A549 (cell line): ENCODE data around the gene FGF14. TPM values are rescaled to one million over a fixed set of nuclear protein-coding genes. Genes with fewer than 3 reads are reported as not detected.

ENCODE experiments used
- ATAC-seq, 2 experiments: fragments of 200-7000 bp in 1 of 2; fragments of >200 bp in 1 of 2; cut with Nextera tagmentation in 1 of 2; cut with Tn5 transposase in 1 of 2; 3 replicates each; pipeline versions ENCODE4 v1.8.0 to v1.9.1; 2018 to 2020; ENCODE audit warnings: mild to moderate bottlenecking in 1 of 2, moderate library complexity in 1 of 2
- CTCF ChIA-PET: fragments of 300-600 bp; sonication (Branson Sonifier 250); formaldehyde crosslinking; extraction: SDS; loops from one replicate; lab custom pipeline; 2021; ENCODE audit warnings: antibody characterized with exemption, inconsistent platforms; lab: Yijun Ruan, JAX
- POLR2A ChIA-PET: fragments of 350-600 bp; formaldehyde crosslinking; extraction: SDS; loops from one replicate; lab custom pipeline; 2021; ENCODE audit warnings: antibody characterized with exemption, inconsistent platforms; lab: Yijun Ruan, JAX
- DNase-seq, 2 experiments: peaks; one replicate each; pipeline versions ENCODE4 v3.0.0 to v3.0.0-alpha.2; 2011 to 2016; ENCODE audit warnings: low read depth in 1 of 2, low spot score in 1 of 2
- FAIRE-seq: peaks from 2 replicates; lab custom pipeline; 2011; peaks lifted over from hg19 to GRCh38; lab: Jason Lieb, UNC
- H3K27ac ChIP-seq, 2 experiments: fragments of >200 bp; sonication (Bioruptor Twin); formaldehyde crosslinking; 3 replicates each; pipeline ENCODE4 v1.5.1; 2016 to 2017
- H3K4me1 ChIP-seq: fragments of >200 bp; sonication (Bioruptor Twin); formaldehyde crosslinking; 3 replicates; pipeline ENCODE4 v1.6.1; 2016
- H3K4me2 ChIP-seq: fragments of >200 bp; sonication (Bioruptor Twin); formaldehyde crosslinking; 3 replicates; pipeline ENCODE4 v1.6.1; 2016
- H3K4me3 ChIP-seq: fragments of >200 bp; sonication (Bioruptor Twin); formaldehyde crosslinking; 3 replicates; pipeline ENCODE4 v1.5.1; 2016
- H3K9me3 ChIP-seq: fragments of >200 bp; sonication (Bioruptor Twin); formaldehyde crosslinking; 3 replicates; pipeline ENCODE4 v1.6.1; 2016
- CHD2 ChIP-seq: fragments of 150-350 bp; IDR thresholded peaks from 2 replicates; pipeline ENCODE4 v1.6.1; 2014; ENCODE audit warnings: low read length; ENCODE audit not compliant: partially characterized antibody
- EHF ChIP-seq: fragments of 250-450 bp; sonication (Bioruptor Pico); IDR thresholded peaks from 2 replicates; pipeline ENCODE4 v1.5.0; 2020; ENCODE audit warnings: mild to moderate bottlenecking
- EP300 ChIP-seq, 2 experiments: fragments of >200 bp; sonication (Bioruptor Twin); formaldehyde crosslinking; IDR thresholded peaks; 2 replicates in 1 of 2; 3 replicates in 1 of 2; pipeline ENCODE4 v1.6.1; 2016 to 2017
- FOSL2 ChIP-seq, 2 experiments: fragments of 450-650 bp in 1 of 2; fragments of >200 bp in 1 of 2; sonication (Bioruptor Twin) in 1 of 2; formaldehyde crosslinking; IDR thresholded peaks; 2 replicates each; pipeline versions ENCODE4 v1.5.0 to v1.6.1; 2016 to 2020; ENCODE audit warnings: mild to moderate bottlenecking in 1 of 2, moderate library complexity in 1 of 2
- HDAC2 ChIP-seq: fragments of 200-600 bp; sonication (generic); IDR thresholded peaks from 2 replicates; pipeline ENCODE4 v1.6.1; 2016
- HES2 ChIP-seq: fragments of >200 bp; sonication (Bioruptor Twin); formaldehyde crosslinking; IDR thresholded peaks from 2 replicates; pipeline ENCODE4 v1.6.1; 2016
- HMGXB4 ChIP-seq: fragments of 250-450 bp; sonication (Bioruptor Pico); IDR thresholded peaks from 2 replicates; pipeline ENCODE4 v1.5.0; 2021; ENCODE audit warnings: mild to moderate bottlenecking, moderate library complexity, borderline replicate concordance
- HOXB13 ChIP-seq: fragments of 250-450 bp; sonication (Bioruptor Pico); IDR thresholded peaks from 2 replicates; pipeline ENCODE4 v1.5.0; 2020; ENCODE audit warnings: low read depth, mild to moderate bottlenecking, moderate library complexity
- HOXB5 ChIP-seq: fragments of 250-450 bp; sonication (Bioruptor Pico); IDR thresholded peaks from 2 replicates; pipeline ENCODE4 v1.5.0; 2020; ENCODE audit warnings: mild to moderate bottlenecking, moderate library complexity
- KDM5A ChIP-seq: fragments of 200-600 bp; sonication (generic); IDR thresholded peaks from 2 replicates; pipeline ENCODE4 v1.6.1; 2016; ENCODE audit warnings: antibody characterized with exemption, mild to moderate bottlenecking
- MAFK ChIP-seq: fragments of 450-650 bp; IDR thresholded peaks from 2 replicates; pipeline ENCODE4 v1.6.1; 2014; ENCODE audit not compliant: partially characterized antibody
- MYC ChIP-seq: IDR thresholded peaks from 2 replicates; pipeline ENCODE4 v1.6.1; 2012; ENCODE audit warnings: mild to moderate bottlenecking, inconsistent platforms, low read length, improper control_type of control experiment, borderline replicate concordance
- NFE2L2 ChIP-seq: fragments of 150-350 bp; conservative IDR thresholded peaks from 2 replicates; pipeline ENCODE4 v1.6.1; 2014; ENCODE audit warnings: low read length
- NPAS2 ChIP-seq: fragments of 250-450 bp; sonication (Bioruptor Pico); IDR thresholded peaks from 2 replicates; pipeline ENCODE4 v1.8.0; 2022; ENCODE audit warnings: mild to moderate bottlenecking, moderate library complexity, borderline replicate concordance
- NR3C1 ChIP-seq: fragments of >200 bp; sonication (Bioruptor Twin); formaldehyde crosslinking; IDR thresholded peaks from 3 replicates; pipeline ENCODE4 v1.6.1; 2017
- POLR2A ChIP-seq: IDR thresholded peaks from 2 replicates; pipeline ENCODE4 v1.6.1; 2012; ENCODE audit warnings: mild to moderate bottlenecking, low read length
- POLR2AphosphoS2 ChIP-seq: conservative IDR thresholded peaks from 2 replicates; pipeline ENCODE4 v1.6.1; 2012; ENCODE audit warnings: low read length, improper control_type of control experiment, inconsistent platforms
- RCOR1 ChIP-seq: fragments of 150-350 bp; IDR thresholded peaks from 2 replicates; pipeline ENCODE4 v1.6.1; 2014; ENCODE audit warnings: antibody characterized with exemption, low read length, low read depth
- SREBF2 ChIP-seq: fragments of 450-650 bp; IDR thresholded peaks from 2 replicates; pipeline ENCODE4 v1.6.1; 2014; ENCODE audit warnings: mild to moderate bottlenecking, moderate library complexity
- TP53 ChIP-seq: fragments of 250-450 bp; sonication (Bioruptor Pico); IDR thresholded peaks from 2 replicates; pipeline ENCODE4 v1.5.0; 2021; ENCODE audit warnings: mild to moderate bottlenecking, moderate library complexity
- ZFP36 ChIP-seq: fragments of 450-650 bp; IDR thresholded peaks from 2 replicates; pipeline ENCODE4 v1.6.1; 2014; ENCODE audit warnings: borderline replicate concordance; ENCODE audit not compliant: partially characterized antibody
- ZNF302 ChIP-seq: fragments of 250-450 bp; sonication (Bioruptor Pico); IDR thresholded peaks from 2 replicates; pipeline ENCODE4 v1.9.0; 2021; ENCODE audit warnings: inconsistent platforms, mild to moderate bottlenecking, moderate library complexity
- WGBS: methylation state at CpG from one replicate; pipeline ENCODE4 v1.1.6; 2017; ENCODE audit errors: missing lambda C conversion rate; 5-methylcytosine and 5-hydroxymethylcytosine counted together
- polyA plus RNA-seq, 4 experiments: library from polyadenylated mRNA; depleted of rRNA in 3 of 4; stranded (reverse); fragments of >200 nt; fragmentation: RNase III in 1 of 4; extraction: RNeasy Plus Mini Kit Qiagen cat#74134 plus additional on column Dnase treatment in 1 of 4; gene quantifications; 2 replicates in 3 of 4; 3 replicates in 1 of 4; pipeline ENCODE4 v1.2.3, GENCODE V29; 2011 to 2017
- TF ChIP-seq, protein P1 (sequence below): IDR thresholded peaks from 2 replicates; pipeline ENCODE4 v1.6.1; 2012
- TF ChIP-seq, protein P2 (sequence below): fragments of 450-650 bp; IDR thresholded peaks from 2 replicates; pipeline ENCODE4 v1.6.1; 2014; ENCODE audit warnings: antibody characterized with exemption
- TF ChIP-seq, protein P3 (sequence below): fragments of 250-450 bp; sonication (Bioruptor Pico); IDR thresholded peaks from 2 replicates; pipeline ENCODE4 v1.5.0; 2020; ENCODE audit warnings: low read depth, mild to moderate bottlenecking, moderate library complexity

The FGF14 gene
- polyA plus RNA-seq, 2 of the 4 experiments (the other 2 are of a cell fraction), result not detected

DNA sequence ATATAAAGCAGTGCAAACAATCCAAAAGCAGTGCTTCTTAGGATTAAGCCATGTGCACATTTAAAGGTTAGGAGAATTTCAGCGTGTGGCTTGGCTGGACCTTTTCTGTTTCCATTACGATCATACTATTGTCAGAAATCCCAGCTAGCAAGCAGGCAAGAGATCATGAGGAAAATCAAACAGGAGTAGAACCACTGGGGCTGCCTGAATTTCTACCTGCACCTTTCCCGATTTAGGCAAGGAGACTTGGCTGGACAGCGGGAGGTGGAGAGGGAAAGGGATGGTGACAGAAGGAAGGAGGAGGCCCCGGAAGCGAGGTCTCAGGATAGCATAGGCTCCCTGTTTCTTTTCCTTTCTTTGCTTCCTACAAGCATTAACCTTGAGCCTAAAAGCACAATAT, 102.5 kb downstream of the FGF14 start:
- H3K4me2 ChIP-seq, result no peak overlapping the region
- no peak overlapping the region for H3K27ac ChIP-seq
- ChIA-PET POLR2A (no interaction called here), CTCF (no interaction called here)
- WGBS, result 47% methylated on average over 6 of the region's 6 CpGs
- no peaks in the 10 kb centered on the region for H3K4me1 ChIP-seq
- FAIRE-seq, result no peak
- H3K4me3 ChIP-seq, result no peak overlapping the region
- TF ChIP-seq POLR2A (no peak), HOXB5 (no peak)
- no peak for DNase-seq
- no peaks in the 10 kb centered on the region for H3K9me3 ChIP-seq
- ATAC-seq, result no peak

DNA sequence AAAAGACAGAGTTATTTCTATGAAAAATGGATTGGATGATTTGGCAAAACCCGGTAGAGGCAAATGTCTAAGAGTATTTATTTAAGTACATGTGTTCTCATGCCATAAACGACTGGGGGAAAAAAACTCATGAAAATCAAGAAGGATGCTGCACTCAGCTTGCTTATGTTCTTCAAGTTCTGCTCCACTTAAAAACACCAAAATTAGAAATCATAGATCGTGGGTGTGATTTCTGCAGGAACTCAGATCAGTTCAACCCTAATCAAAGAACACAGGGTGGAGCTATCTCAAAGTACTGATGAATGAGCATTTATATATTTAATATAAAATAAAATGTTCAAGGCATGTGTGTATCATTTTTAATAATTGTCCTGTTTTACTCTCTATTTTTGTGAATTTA, 103.8 kb downstream of the FGF14 start:
- Histone ChIP-seq H3K27ac (no peak overlapping the region), H3K9me3 (no peaks in the 10 kb centered on the region), H3K4me2 (no peak overlapping the region), H3K4me3 (no peak overlapping the region), H3K4me1 (no peaks in the 10 kb centered on the region)
- TF ChIP-seq KDM5A (no peak), NPAS2 (CRISPR knock-in tag) (no peak), NR3C1 (no peak), HES2 (no peak), FOSL2 (IDR thresholded peaks at IDR 0.05) (no peak), FOSL2 (CRISPR knock-in tag; IDR thresholded peaks at IDR 0.05) (no peak), ZNF302 (CRISPR knock-in tag) (no peak), MAFK (no peak), EHF (CRISPR knock-in tag) (no peak), RCOR1 (no peak)
- TF ChIP-seq, protein P1, sequence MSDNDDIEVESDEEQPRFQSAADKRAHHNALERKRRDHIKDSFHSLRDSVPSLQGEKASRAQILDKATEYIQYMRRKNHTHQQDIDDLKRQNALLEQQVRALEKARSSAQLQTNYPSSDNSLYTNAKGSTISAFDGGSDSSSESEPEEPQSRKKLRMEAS, result no peak
- TF ChIP-seq, protein P2, sequence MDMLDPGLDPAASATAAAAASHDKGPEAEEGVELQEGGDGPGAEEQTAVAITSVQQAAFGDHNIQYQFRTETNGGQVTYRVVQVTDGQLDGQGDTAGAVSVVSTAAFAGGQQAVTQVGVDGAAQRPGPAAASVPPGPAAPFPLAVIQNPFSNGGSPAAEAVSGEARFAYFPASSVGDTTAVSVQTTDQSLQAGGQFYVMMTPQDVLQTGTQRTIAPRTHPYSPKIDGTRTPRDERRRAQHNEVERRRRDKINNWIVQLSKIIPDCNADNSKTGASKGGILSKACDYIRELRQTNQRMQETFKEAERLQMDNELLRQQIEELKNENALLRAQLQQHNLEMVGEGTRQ, result no peak
- FAIRE-seq (no peak), ATAC-seq (no peak), DNase-seq (no peak)
- ChIA-PET POLR2A (no interaction called here), CTCF (interaction anchor here (0.6 kb wide), 1 partner anchor 169 kb away, joined by 5 read pairs; no protein-coding TSS in a partner anchor)
- whole genome bisulfite sequencing, result 35% methylated on average over 3 of the region's 3 CpGs

DNA sequence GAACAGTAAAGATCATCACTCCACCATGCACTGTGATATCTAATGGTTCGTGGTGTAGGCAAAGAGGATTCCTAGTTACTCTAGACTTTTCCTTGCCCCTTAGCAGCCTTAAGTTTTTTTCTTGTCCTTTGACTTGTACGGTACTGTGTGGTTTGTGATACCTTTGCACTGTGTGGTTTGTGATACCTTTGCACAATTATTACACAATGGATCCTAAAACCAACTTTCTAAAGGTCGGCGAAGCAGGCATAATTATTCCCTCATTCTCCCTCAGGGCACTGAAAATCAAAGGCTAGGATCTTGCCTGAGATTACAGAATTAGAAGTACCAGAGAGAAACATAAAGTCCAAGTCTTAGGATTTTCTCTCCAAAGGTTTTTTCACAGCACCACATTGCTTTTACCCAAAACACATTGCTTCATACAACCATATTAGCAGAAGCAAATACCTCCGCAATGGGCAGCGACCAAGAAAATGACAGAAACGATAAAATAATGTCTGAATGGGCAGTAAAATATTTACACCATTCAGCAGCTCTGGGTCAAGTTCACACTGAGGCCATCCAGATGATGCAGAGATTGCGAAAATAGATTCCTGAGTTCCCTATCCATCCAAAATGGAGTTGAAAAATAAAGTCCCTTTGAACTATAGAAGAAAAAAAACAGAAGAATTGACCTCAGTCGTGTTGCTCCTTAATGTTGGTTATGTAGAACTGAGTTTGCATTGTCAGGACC, 106.4 kb downstream of the FGF14 start:
- no peak for TF ChIP-seq KDM5A
- no peak for TF ChIP-seq HOXB13 (CRISPR knock-in tag)
- no peak for TF ChIP-seq NR3C1
- TF ChIP-seq, protein P3, sequence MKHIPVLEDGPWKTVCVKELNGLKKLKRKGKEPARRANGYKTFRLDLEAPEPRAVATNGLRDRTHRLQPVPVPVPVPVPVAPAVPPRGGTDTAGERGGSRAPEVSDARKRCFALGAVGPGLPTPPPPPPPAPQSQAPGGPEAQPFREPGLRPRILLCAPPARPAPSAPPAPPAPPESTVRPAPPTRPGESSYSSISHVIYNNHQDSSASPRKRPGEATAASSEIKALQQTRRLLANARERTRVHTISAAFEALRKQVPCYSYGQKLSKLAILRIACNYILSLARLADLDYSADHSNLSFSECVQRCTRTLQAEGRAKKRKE (CRISPR knock-in tag), result no peak
- no peak for TF ChIP-seq ZNF302 (CRISPR knock-in tag)
- Histone ChIP-seq H3K4me3 (no peak overlapping the region), H3K9me3 (no peaks in the 10 kb centered on the region), H3K4me1 (no peaks in the 10 kb centered on the region), H3K27ac (no peak overlapping the region), H3K4me2 (no peak overlapping the region)
- DNase-seq, result no peak
- 34% methylated on average over 9 of the region's 9 CpGs for WGBS
- ChIA-PET POLR2A (no interaction called here), CTCF (no interaction called here)
- no peak for FAIRE-seq
- ATAC-seq, result no peak

DNA sequence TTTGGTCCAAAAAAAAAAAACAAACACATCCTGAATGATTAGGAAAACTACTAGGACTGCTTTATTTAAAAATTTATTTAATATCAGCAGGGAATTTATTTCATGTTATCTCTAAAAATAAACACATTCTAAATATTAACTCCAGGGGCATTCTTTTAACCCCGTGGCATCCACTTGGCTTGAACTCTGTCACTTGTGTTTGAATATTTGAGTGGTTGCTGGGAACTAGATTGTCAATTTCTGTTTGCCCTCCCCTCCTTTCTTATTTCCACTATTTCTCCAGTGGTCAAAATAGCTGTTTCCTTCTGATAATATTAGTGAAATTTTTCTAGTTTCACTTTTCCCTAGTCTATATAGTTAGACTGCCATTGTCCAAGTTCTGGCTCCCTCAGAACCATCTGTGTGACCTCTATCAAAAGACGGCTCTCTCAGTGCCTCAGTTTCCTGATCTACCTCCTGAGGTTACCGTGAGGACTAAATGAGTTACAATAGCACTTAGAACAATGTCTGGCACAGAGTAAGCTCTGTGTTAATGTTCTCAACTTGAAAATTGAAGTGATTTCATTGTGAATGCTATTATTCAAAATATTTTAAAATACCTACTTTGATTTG, 107.3 kb downstream of the FGF14 start:
- CTCF ChIA-PET, result no interaction called here
- no peak for FAIRE-seq
- H3K27ac ChIP-seq, result no peak overlapping the region
- H3K4me2 ChIP-seq, result no peak overlapping the region
- no peak for DNase-seq
- H3K9me3 ChIP-seq, result no peaks in the 10 kb centered on the region
- 13% methylated on average over 3 of the region's 3 CpGs for WGBS
- H3K4me1 ChIP-seq, result no peaks in the 10 kb centered on the region
- no peak overlapping the region for H3K4me3 ChIP-seq
- no peak for ATAC-seq
- POLR2A ChIA-PET, result no interaction called here
- TF ChIP-seq, protein P3 (CRISPR knock-in tag), result no peak
- TF ChIP-seq EP300 (IDR thresholded peaks at IDR 0.05), result no peak
- no peak for TF ChIP-seq TP53 (CRISPR knock-in tag)
- no peak for TF ChIP-seq HDAC2
- TF ChIP-seq CHD2, result no peak
- no peak for TF ChIP-seq ZFP36
- no peak for TF ChIP-seq MYC
- TF ChIP-seq NFE2L2, result no peak
- no peak for TF ChIP-seq HOXB5
- TF ChIP-seq HMGXB4 (CRISPR knock-in tag), result no peak
- no peak for TF ChIP-seq SREBF2
- TF ChIP-seq, protein P1, result no peak
- TF ChIP-seq POLR2AphosphoS2, result no peak
- no peak for TF ChIP-seq KDM5A
